T-helper 2 cell treated with Interferon-gamma antibody and Interleukin-4, amounts not matched to agents 5 μg/mL and 100 μg/mL, for 36 hours (primary cell): Measurements from ENCODE around the gene PHACTR2.
A peak's percentile ranks its signal among the peaks of the same experiment; 100 is the strongest.
"Not testable (repeated sequence)": the region's sequence is repeated elsewhere in the genome, so short reads cannot be mapped to it uniquely, and the experiment has no call there.

Experiments used
- DNase-seq: peaks from one replicate; pipeline ENCODE4 v3.0.0; 2021; ENCODE audit warnings: low spot score
- H3K27ac Mint-ChIP-seq: one replicate; pipeline ENCODE4 v1.8.0; 2021; ENCODE audit warnings: mild to moderate bottlenecking, mixed read lengths
- H3K27me3 Mint-ChIP-seq: one replicate; pipeline ENCODE4 v1.8.0; 2021; ENCODE audit warnings: low read depth, mixed read lengths
- H3K36me3 Mint-ChIP-seq: one replicate; pipeline ENCODE4 v1.8.0; 2021; ENCODE audit warnings: low read depth, mixed read lengths
- H3K4me1 Mint-ChIP-seq: one replicate; pipeline ENCODE4 v1.8.0; 2021; ENCODE audit warnings: low read depth, mixed read lengths
- H3K4me3 Mint-ChIP-seq: one replicate; pipeline ENCODE4 v1.8.0; 2022; ENCODE audit warnings: mild to moderate bottlenecking, moderate library complexity, mixed read lengths
- H3K9me3 Mint-ChIP-seq: one replicate; pipeline ENCODE4 v1.8.0; 2021; ENCODE audit warnings: mixed read lengths

The PHACTR2 gene

DNA sequence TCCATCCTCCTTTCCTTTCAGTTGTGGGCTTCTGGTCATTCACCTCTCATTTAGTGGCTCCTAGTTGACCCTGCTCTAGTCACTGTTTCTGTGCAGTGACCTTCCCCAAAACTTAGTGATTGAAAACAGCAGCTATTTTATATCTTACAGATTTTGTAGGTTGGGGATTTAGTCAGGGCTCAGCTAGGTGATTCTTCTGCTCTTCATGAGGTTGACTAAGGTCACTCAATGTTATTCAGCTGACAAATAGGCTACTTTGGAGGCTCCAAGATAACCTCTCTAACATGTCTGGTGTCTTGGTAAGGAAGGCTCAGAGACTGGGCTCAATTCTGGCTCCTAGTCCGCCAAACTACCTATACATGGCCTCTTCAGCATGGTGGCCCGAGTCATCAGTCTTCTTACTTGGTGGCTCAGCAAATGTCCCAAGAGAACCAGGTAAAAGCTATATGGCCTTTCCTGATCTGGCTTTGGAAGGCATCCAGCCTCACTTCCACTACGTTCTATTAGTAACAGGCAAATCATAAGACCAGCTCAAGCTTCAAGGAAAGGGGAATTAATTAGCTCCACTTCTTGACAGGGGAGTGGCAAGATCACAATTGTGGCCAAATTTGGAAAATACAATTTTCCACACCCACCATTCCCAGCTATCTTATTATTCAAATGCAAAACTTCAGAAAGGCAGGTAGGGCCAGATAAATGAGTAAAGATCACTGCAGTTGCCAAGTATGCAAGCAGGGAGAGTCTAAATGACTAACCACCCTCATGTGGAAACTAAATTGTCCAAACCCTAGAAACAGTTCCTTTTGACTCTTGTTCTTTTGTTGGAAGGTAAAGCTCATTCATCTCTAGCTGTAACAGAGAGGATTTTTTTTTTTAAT, 114.9 kb downstream of the PHACTR2 start:
- DNase-seq: no peak
- H3K36me3 Mint-ChIP-seq: peaks cover 45% of the 10 kb centered on the region
- no peak overlapping the region for H3K4me3 Mint-ChIP-seq
- no peaks in the 10 kb centered on the region for H3K4me1 Mint-ChIP-seq
- peaks cover 12% of the 10 kb centered on the region for H3K9me3 Mint-ChIP-seq
- H3K27ac Mint-ChIP-seq: no peak overlapping the region
- H3K27me3 Mint-ChIP-seq: no peaks in the 10 kb centered on the region

DNA sequence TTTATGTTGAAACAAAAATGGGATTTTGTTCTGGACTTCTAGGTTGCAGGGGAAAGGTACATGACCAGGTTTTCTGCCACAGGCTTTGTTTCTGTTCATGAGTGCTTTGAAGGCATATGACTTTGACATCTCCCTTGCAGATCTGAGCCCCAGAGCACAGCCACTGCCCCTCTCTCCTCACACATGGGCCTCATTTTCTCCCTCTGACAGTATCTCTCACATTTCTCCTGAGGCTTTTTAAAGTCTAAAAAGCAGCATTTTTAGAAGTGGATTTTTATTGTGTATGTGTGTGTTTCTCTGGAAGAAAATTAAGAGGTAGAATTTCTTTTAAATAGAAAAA, 115.5 kb downstream of the PHACTR2 start:
- Mint-ChIP-seq H3K27me3 (no peaks in the 10 kb centered on the region), H3K27ac (no peak overlapping the region), H3K36me3 (peaks cover 51% of the 10 kb centered on the region), H3K9me3 (peaks cover 16% of the 10 kb centered on the region), H3K4me3 (no peak overlapping the region), H3K4me1 (no peaks in the 10 kb centered on the region)
- DNase-seq: no peak

DNA sequence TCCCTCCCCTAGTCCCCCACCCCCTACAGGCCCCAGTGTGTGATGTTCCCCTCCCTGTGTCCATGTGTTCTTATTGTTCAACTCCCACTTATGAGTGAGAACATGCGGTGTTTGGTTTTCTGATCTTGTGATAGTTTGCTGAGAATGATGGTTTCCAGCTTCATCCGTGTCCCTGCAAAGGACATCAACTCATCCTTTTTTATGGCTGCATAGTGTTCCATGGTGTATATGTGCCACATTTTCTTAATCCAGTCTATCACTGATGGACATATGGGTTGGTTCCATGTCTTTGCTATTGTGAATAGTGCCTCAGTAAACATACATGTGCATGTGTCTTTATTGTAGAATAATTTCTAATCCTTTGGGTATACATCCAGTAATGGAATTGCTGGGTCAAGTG, 118.8 kb downstream of the PHACTR2 start:
- not testable (repeated sequence) for H3K27me3 Mint-ChIP-seq, H3K4me1 Mint-ChIP-seq, DNase-seq, H3K4me3 Mint-ChIP-seq, H3K27ac Mint-ChIP-seq
- peaks cover 59% of the 10 kb centered on the region for H3K36me3 Mint-ChIP-seq
- H3K9me3 Mint-ChIP-seq: peaks cover 38% of the 10 kb centered on the region

DNA sequence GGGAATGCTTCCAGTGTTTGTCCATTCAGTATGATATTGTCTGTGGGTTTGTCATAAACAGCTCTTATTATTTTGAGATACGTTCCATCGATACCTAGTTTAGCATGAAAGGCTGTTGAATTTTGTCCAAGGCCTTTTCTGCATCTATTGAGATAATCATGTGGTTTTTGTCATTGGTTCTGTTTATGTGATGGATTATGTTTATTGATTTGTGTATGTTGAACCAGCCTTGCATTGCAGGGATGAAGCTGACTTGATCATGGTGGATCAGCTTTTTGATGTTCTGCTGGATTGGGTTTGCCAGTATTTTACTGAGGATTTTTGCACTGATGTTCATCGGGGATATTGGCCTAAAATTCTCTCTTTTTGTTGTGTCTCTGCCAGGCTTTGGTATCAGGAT, 120.7 kb downstream of the PHACTR2 start:
- not testable (repeated sequence) for H3K27me3 Mint-ChIP-seq, DNase-seq, H3K4me3 Mint-ChIP-seq, H3K4me1 Mint-ChIP-seq, H3K27ac Mint-ChIP-seq
- H3K36me3 Mint-ChIP-seq: peaks cover 52% of the 10 kb centered on the region
- peaks cover 29% of the 10 kb centered on the region for H3K9me3 Mint-ChIP-seq

DNA sequence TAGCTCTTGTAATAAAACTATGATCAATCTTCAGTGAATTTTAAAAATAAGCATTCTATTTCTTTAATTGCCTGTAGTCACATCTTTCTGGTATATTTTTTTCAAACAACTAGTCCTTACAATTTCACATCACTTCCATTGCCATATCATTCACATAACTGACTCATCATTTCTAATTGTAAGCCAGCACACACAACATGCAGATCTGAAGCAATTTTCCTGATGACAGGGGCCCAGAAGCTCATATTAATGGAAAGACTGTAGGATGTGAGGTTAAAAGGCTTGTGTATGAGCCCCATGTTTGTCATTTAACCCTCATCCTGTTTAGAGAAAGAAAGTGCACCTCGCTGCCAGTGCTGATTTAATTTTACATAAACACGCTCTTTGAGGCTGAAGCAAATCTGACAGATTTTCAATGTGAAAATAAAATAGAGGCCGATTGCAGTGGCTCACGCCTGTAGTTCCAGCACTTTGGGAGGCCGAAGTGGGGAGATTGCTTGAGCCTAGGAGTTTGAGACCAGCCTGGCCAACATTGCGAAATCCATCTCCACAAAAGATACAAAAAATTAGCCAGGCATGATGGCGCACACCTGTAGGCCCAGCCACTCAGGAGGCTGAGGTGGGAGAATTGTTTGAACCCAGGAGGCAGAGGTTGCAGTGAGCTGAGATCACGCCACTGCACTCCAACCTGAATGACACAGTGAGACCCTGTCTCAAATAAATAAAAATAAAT, 125.2 kb downstream of the PHACTR2 start:
- Mint-ChIP-seq H3K36me3 (peaks cover 49% of the 10 kb centered on the region), H3K27ac (no peak overlapping the region), H3K9me3 (peaks cover 28% of the 10 kb centered on the region), H3K27me3 (no peaks in the 10 kb centered on the region), H3K4me3 (no peak overlapping the region), H3K4me1 (peaks cover 20% of the 10 kb centered on the region)
- DNase-seq: no peak

DNA sequence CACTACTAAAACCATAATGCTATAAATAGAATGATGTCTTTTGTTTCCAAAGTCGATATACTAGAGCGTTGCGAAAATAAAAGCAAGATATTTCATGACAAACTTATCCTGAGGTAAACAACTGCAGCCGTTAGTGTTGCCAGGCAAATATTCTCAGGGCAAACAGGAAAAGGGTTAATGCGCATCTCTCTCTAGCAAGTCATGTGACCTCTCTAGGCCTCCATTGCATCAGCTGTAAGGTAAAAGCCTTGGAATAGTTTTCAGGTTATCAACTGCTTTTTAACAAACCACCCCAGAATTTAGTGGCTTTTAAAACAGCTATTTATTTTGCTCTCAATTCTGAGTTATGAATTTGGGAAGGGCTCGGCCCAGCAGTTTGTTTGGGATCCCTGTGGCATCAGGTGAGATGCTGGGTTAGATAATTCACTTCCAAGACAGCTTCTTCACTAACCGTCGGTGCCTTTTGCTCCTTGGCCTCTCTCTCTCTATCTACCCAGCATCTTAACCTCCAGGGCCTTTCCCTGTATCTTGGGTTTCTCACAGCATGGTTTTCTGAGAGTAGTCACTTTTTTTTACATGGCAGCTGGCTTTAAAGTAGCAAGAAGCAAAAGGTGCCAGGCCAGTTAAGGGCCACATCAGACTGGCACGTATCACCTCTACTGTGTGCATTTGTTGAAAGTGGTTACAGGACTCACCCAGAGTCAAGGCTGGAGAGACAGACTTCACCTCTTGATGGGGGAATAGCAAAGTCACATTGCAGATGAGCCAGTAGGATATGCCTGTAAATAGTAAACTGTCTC, 126.2 kb downstream of the PHACTR2 start:
- H3K9me3 Mint-ChIP-seq: peaks cover 21% of the 10 kb centered on the region
- no peak overlapping the region for H3K4me3 Mint-ChIP-seq
- no peaks in the 10 kb centered on the region for H3K27me3 Mint-ChIP-seq
- H3K36me3 Mint-ChIP-seq: peaks cover 46% of the 10 kb centered on the region
- DNase-seq: no peak
- peaks cover 20% of the 10 kb centered on the region for H3K4me1 Mint-ChIP-seq
- no peak overlapping the region for H3K27ac Mint-ChIP-seq

DNA sequence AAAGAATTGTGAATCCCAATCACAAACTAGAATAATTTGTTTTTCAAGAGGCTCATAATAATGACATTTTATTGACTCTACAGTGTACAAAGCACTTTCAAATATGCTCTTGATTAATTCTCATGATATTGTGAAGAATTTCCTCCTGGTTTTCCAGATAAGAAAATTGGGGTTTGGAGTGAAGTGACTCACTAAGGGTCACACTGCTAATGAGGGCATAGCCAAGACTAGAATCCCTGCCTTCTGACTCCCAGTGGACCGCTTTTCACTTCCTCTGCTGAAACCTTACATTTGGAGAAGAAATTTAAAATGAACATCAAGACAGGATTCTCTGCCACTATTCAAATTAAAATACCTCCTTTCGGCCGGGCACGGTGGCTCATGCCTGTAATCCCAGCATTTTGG, 127.1 kb downstream of the PHACTR2 start:
- Mint-ChIP-seq H3K36me3 (peaks cover 37% of the 10 kb centered on the region), H3K4me3 (no peak overlapping the region), H3K27me3 (no peaks in the 10 kb centered on the region), H3K4me1 (peaks cover 20% of the 10 kb centered on the region), H3K9me3 (peaks cover 14% of the 10 kb centered on the region), H3K27ac (no peak overlapping the region)
- no peak for DNase-seq

DNA sequence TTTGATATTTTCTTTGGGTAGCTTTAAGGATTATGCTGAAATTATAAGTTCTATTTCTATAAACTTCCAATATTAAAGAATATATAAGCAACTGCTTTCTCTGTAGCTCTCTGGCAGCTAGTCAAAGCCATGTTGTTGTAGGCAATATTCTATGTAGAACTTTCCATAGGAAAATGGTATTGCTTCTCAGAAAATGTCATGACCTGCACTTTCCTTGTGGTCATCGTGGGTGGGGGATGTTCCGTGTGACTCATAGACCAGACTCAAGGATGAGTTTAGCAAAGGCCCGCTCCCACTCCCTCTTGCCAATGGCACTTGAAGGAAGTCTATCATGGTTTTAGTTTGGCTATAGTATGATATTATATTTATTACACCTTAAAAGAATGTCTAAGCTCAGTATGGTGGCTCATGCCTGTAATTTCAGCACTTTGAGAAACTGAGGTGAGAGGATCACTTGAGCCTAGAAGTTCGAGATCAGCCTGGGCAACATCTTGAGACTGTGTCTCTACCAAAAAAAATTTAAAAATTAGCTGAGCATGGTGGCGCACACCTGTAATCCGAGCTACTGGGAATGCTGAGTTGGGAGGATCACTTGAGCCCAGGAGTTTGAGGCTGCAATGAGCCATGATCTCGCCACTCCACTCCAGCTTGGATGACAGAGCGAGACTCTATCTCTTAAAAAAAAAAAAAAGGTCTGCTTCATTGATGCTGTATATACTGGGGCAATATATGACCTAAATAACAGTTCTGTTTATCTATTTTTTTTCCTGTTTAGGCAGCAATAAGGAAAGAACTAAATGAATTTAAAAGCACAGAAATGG, 128.7 kb downstream of the PHACTR2 start:
- H3K4me1 Mint-ChIP-seq: peaks cover 18% of the 10 kb centered on the region
- H3K4me3 Mint-ChIP-seq: no peak overlapping the region
- H3K27me3 Mint-ChIP-seq: no peaks in the 10 kb centered on the region
- peaks cover 4% of the 10 kb centered on the region for H3K9me3 Mint-ChIP-seq
- peak; percentile 91 for DNase-seq
- peaks cover 25% of the 10 kb centered on the region for H3K36me3 Mint-ChIP-seq
- H3K27ac Mint-ChIP-seq: no peak overlapping the region

DNA sequence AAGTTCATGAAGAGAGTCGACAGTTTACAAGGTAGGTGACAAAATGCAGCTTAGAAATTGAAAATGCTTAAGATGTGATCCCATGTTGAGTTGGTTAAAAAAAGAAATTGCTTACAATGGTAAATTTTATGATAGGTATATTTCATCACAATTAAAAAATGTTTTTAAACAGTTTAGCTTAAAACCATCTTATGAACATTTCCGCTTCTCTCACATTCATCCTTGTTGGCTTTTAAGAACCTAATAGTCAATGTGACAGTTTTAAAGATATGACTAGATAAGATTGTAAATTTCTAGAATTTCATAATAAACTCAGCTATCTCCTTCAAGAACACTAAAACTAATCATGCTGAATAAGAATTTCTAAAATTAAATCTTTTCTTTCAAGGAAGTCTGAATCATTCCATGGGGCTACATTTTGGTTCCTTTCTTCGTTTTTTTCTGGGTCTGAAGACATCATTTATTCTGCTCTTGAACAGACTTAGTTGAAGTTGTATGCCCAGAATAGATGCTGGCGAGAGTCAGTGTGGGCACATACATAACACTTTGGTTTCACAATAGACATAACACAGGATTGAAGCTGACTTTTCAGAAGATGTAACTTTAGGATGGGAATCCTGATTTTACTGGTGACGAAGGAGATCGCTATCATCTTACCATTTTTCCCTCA, 129.5 kb downstream of the PHACTR2 start:
- no peak for DNase-seq
- Mint-ChIP-seq H3K4me1 (peaks cover 18% of the 10 kb centered on the region), H3K9me3 (peaks cover 4% of the 10 kb centered on the region), H3K27me3 (no peaks in the 10 kb centered on the region), H3K27ac (no peak overlapping the region), H3K4me3 (no peak overlapping the region), H3K36me3 (peaks cover 20% of the 10 kb centered on the region)

DNA sequence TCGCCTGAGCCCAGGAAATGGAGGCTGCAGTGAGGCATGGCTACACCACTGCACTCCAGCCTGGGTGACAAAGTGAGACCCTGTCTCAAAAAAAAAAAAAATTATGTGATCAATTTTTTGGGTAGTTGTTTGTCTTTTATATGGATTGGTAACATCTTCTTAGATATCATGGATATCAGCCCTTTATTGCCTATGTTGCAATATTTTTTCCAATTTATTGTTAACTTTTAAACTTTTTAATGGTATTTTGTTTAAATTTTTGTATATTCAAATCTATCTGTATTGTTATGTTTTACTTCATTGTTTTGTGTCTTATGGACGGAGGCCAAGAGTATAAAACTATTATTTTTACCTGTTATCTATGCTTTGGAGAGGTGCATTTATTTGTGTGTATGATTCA, 133.0 kb downstream of the PHACTR2 start:
- Mint-ChIP-seq H3K36me3 (peaks cover 13% of the 10 kb centered on the region), H3K4me1 (peaks cover 14% of the 10 kb centered on the region), H3K4me3 (no peak overlapping the region), H3K27ac (no peak overlapping the region), H3K9me3 (no peaks in the 10 kb centered on the region), H3K27me3 (no peaks in the 10 kb centered on the region)
- DNase-seq: no peak

DNA sequence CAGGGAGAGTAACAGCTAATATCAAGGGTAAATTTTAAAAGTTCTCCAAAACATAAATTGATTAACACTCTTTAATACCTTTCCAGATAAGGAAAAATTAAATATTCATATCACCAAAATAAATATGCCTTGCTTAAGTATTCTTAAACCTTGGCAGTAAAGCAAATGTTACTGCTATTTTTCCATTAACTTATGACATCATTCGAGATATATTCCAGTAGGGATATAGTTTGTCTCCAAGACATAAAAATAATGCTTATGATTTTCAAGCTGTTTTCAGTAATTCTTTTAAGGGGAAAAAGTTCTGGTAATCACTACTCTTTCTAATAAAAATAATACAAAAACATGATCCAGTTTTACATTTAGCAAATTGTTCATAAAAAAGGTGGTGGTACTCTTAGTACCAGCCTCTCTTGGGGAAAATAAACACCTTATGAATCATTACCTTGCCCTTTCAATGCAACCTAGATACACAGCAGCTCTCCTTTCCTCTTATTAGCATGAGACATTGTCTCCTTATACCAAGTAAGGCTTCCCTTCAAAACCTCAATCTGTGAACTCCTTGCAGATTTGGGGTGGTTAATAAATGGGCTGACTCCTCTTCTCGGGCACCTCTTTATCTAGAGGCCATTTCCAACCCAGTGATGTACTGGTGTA, 133.9 kb downstream of the PHACTR2 start:
- Mint-ChIP-seq H3K27me3 (no peaks in the 10 kb centered on the region), H3K27ac (no peak overlapping the region), H3K9me3 (no peaks in the 10 kb centered on the region), H3K4me1 (peaks cover 8% of the 10 kb centered on the region), H3K4me3 (no peak overlapping the region), H3K36me3 (peaks cover 13% of the 10 kb centered on the region)
- no peak for DNase-seq

DNA sequence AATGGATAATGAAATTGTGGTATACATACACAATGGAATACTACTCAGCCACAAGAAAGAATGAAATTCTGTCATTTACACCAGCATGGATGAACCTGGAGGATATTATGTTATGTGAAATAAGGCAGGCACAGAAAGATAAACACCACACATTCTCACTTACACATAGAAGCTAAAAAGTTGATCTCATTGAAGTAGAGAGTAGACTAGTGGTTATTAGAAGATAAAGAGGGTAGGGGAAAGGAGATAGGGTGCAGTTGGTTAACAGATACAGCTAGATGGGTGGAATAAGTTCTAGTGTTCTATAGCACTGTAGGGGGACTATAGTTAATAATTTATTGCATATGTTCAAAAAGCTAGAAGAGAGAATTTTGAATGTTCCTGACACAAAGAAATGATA, 139.9 kb downstream of the PHACTR2 start:
- no peak for DNase-seq
- no peaks in the 10 kb centered on the region for H3K9me3 Mint-ChIP-seq
- H3K27ac Mint-ChIP-seq: no peak overlapping the region
- H3K27me3 Mint-ChIP-seq: no peaks in the 10 kb centered on the region
- H3K4me1 Mint-ChIP-seq: no peaks in the 10 kb centered on the region
- H3K4me3 Mint-ChIP-seq: no peak overlapping the region
- no peaks in the 10 kb centered on the region for H3K36me3 Mint-ChIP-seq
